Measurements from ENCODE around the gene LARP1B.
"Not testable (repeated sequence)": the region's sequence is repeated elsewhere in the genome, so short reads cannot be mapped to it uniquely, and the experiment has no call there.

The LARP1B gene

GRCh38 chr4:128135391-128135790 is 74.3 kb downstream of the LARP1B start:
- no peak for DNase-seq (ENCODE audit: low read depth, low spot score)

GRCh38 chr4:128141866-128142265 is 80.8 kb downstream of the LARP1B start:
- no peak for DNase-seq (ENCODE audit: low read depth, low spot score)

GRCh38 chr4:128145727-128146126 is 84.6 kb downstream of the LARP1B start:
- no peak for DNase-seq (ENCODE audit: low read depth, low spot score)

- no peak for DNase-seq (ENCODE audit: low read depth, low spot score)
These were observed 92.7 kb downstream of the LARP1B start for GRCh38 chr4:128153800-128154199.

GRCh38 chr4:128155231-128155855 is 94.2 kb downstream of the LARP1B start:
- no peak for DNase-seq (ENCODE audit: low read depth, low spot score)

GRCh38 chr4:128155874-128156456 is 94.9 kb downstream of the LARP1B start:
- no peak for DNase-seq (ENCODE audit: low read depth, low spot score)

- not testable (repeated sequence) for DNase-seq (ENCODE audit: low read depth, low spot score)
These were observed 95.4 kb downstream of the LARP1B start for GRCh38 chr4:128156472-128156871.

- no peak for DNase-seq (ENCODE audit: low read depth, low spot score)
These were observed 97.8 kb downstream of the LARP1B start for GRCh38 chr4:128158894-128159293.

- DNase-seq (ENCODE audit: low read depth, low spot score): no peak
These were observed 98.9 kb downstream of the LARP1B start for GRCh38 chr4:128159967-128160366.

- DNase-seq (ENCODE audit: low read depth, low spot score): no peak
These were observed 100.0 kb downstream of the LARP1B start for GRCh38 chr4:128161138-128161537.

- no peak for DNase-seq (ENCODE audit: low read depth, low spot score)
These were observed 101.3 kb downstream of the LARP1B start for GRCh38 chr4:128162434-128162833.

GRCh38 chr4:128163177-128164117 is 102.3 kb downstream of the LARP1B start:
- DNase-seq (ENCODE audit: low read depth, low spot score): no peak

GRCh38 chr4:128166982-128167381 is 105.9 kb downstream of the LARP1B start:
- no peak for DNase-seq (ENCODE audit: low read depth, low spot score)

- DNase-seq (ENCODE audit: low read depth, low spot score): no peak
These were observed 107.6 kb downstream of the LARP1B start for GRCh38 chr4:128168701-128169100.

- no peak for DNase-seq (ENCODE audit: low read depth, low spot score)
These were observed 108.1 kb downstream of the LARP1B start for GRCh38 chr4:128169245-128169644.

- DNase-seq (ENCODE audit: low read depth, low spot score): no peak
These were observed 115.5 kb downstream of the LARP1B start for GRCh38 chr4:128176643-128177042.

GRCh38 chr4:128177498-128177897 is 116.4 kb downstream of the LARP1B start:
- DNase-seq (ENCODE audit: low read depth, low spot score): no peak

GRCh38 chr4:128186623-128187022 is 125.5 kb downstream of the LARP1B start:
- no peak for DNase-seq (ENCODE audit: low read depth, low spot score)

GRCh38 chr4:128191115-128191781 is 130.1 kb downstream of the LARP1B start:
- peak; percentile 63 for DNase-seq (ENCODE audit: low read depth, low spot score)

GRCh38 chr4:128220286-128221235 is 159.4 kb downstream of the LARP1B start:
- no peak for DNase-seq (ENCODE audit: low read depth, low spot score)

GRCh38 chr4:128221586-128221985 is 160.5 kb downstream of the LARP1B start:
- DNase-seq (ENCODE audit: low read depth, low spot score): no peak

All from ELF-1 (cell line).